ENCODE results near the gene FLACC1. TPM values are rescaled to one million over a fixed set of nuclear protein-coding genes. Genes with fewer than 3 reads are reported as not detected.

The FLACC1 gene
- total and polyA plus RNA-seq, 2 donors from 2014 or later: 3.7 TPM; not detected in 1

- Histone ChIP-seq H3K4me1 (ENCODE audit: control insufficient read depth in 2 of 3, insufficient read depth in 2 of 3, low read depth in 1 of 3, low read length in 3 of 3) (no peaks in the 10 kb centered on the region), H3K27ac (ENCODE audit: low read depth in 2 of 2, low read length in 2 of 2) (no peak overlapping the region), H3K9me3 (ENCODE audit: control insufficient read depth in 2 of 3, insufficient read depth in 1 of 3, low read length in 3 of 3) (no peaks in the 10 kb centered on the region), H3K27me3 (ENCODE audit: control insufficient read depth, insufficient read depth, low read length) (no peaks in the 10 kb centered on the region), H3K9ac (ENCODE audit: low read length in 3 of 3) (no peak overlapping the region), H3K4me3 (ENCODE audit: low read length in 3 of 3) (no peak overlapping the region), H3K36me3 (ENCODE audit: control insufficient read depth in 2 of 3, insufficient read depth in 3 of 3, low read length in 3 of 3) (peaks cover 0 to 22% (median 15%) of the 10 kb centered on the region in 3 donors)
- no peak for TF ChIP-seq CTCF (IDR thresholded peaks at IDR 0.05; ENCODE audit: borderline replicate concordance, extremely low read depth, insufficient read depth)
- DNase-seq (no peak), FAIRE-seq (no peak)
- intact Hi-C loops (cut with DNase I): no loop called here
Measured at GRCh38 chr2:201276511-201276910, 80.6 kb downstream of the FLACC1 start.

- DNase-seq (no peak), FAIRE-seq (no peak)
- no peaks in the 10 kb centered on the region for H3K9me3 ChIP-seq (ENCODE audit: control insufficient read depth in 2 of 3, insufficient read depth in 1 of 3, low read length in 3 of 3)
- H3K36me3 ChIP-seq (ENCODE audit: control insufficient read depth in 2 of 3, insufficient read depth in 3 of 3, low read length in 3 of 3): peaks cover 0 to 26% (median 15%) of the 10 kb centered on the region in 3 donors
- no peak overlapping the region for H3K9ac ChIP-seq (ENCODE audit: low read length in 3 of 3)
- no peak overlapping the region for H3K4me3 ChIP-seq (ENCODE audit: low read length in 3 of 3)
- no peak overlapping the region for H3K27ac ChIP-seq (ENCODE audit: low read depth in 2 of 2, low read length in 2 of 2)
- intact Hi-C loops (cut with DNase I): no loop called here
- H3K27me3 ChIP-seq (ENCODE audit: control insufficient read depth, insufficient read depth, low read length): no peaks in the 10 kb centered on the region
- no peaks in the 10 kb centered on the region for H3K4me1 ChIP-seq (ENCODE audit: control insufficient read depth in 2 of 3, insufficient read depth in 2 of 3, low read depth in 1 of 3, low read length in 3 of 3)
- TF ChIP-seq CTCF (IDR thresholded peaks at IDR 0.05; ENCODE audit: borderline replicate concordance, extremely low read depth, insufficient read depth): no peak
Measured at GRCh38 chr2:201275990-201276389, 81.2 kb downstream of the FLACC1 start.

GRCh38 chr2:201275069-201275468 is 82.1 kb downstream of the FLACC1 start:
- H3K9ac ChIP-seq (ENCODE audit: low read length in 3 of 3): no peak overlapping the region
- H3K4me3 ChIP-seq (ENCODE audit: low read length in 3 of 3): no peak overlapping the region
- FAIRE-seq (no peak), DNase-seq (no peak)
- intact Hi-C loops (cut with DNase I): no loop called here
- TF ChIP-seq CTCF (IDR thresholded peaks at IDR 0.05; ENCODE audit: borderline replicate concordance, extremely low read depth, insufficient read depth): no peak
- no peak overlapping the region for H3K27ac ChIP-seq (ENCODE audit: low read depth in 2 of 2, low read length in 2 of 2)
- H3K27me3 ChIP-seq (ENCODE audit: control insufficient read depth, insufficient read depth, low read length): no peaks in the 10 kb centered on the region
- no peaks in the 10 kb centered on the region for H3K9me3 ChIP-seq (ENCODE audit: control insufficient read depth in 2 of 3, insufficient read depth in 1 of 3, low read length in 3 of 3)
- H3K36me3 ChIP-seq (ENCODE audit: control insufficient read depth in 2 of 3, insufficient read depth in 3 of 3, low read length in 3 of 3): peaks cover 0 to 26% (median 15%) of the 10 kb centered on the region in 3 donors
- H3K4me1 ChIP-seq (ENCODE audit: control insufficient read depth in 2 of 3, insufficient read depth in 2 of 3, low read depth in 1 of 3, low read length in 3 of 3): no peaks in the 10 kb centered on the region
